ENCODE measurements around the gene NFE2L3.

DNA sequence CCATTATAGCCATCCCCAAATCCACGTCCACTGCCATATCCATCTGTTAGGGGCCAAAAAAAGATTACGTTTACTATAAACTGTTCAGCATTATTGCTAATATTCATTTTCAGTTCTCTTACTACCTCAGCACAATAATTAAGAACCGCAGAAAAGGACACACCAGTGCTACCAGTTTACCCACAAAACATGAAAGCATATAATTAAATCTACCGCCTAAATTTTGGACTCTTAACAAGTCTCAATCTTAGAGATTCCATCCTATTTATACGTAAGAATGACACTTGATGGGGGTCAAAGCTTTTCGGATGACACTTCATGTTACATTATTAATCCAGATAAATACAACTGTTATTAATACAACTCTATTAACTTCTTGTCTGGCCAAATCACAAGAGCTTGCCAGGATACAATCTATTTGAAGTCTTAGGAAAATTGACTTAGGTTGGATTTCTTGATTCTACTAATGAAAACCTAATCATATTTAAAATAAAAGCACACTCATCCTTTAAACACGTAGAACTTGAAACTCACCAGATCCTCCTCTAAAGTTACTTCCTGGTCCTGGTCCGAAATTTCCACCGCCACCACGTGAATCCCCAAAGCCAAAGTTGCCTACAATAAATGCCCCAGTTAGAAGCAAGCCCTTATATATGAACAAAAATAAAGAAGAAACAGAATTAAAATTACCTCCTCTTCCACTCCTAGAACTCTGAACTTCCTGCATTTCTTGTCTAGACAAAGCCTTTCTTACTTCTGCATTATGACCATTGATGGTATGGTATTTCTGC, 44.1 kb downstream of the NFE2L3 start:
- TF ChIP-seq, protein P1, sequence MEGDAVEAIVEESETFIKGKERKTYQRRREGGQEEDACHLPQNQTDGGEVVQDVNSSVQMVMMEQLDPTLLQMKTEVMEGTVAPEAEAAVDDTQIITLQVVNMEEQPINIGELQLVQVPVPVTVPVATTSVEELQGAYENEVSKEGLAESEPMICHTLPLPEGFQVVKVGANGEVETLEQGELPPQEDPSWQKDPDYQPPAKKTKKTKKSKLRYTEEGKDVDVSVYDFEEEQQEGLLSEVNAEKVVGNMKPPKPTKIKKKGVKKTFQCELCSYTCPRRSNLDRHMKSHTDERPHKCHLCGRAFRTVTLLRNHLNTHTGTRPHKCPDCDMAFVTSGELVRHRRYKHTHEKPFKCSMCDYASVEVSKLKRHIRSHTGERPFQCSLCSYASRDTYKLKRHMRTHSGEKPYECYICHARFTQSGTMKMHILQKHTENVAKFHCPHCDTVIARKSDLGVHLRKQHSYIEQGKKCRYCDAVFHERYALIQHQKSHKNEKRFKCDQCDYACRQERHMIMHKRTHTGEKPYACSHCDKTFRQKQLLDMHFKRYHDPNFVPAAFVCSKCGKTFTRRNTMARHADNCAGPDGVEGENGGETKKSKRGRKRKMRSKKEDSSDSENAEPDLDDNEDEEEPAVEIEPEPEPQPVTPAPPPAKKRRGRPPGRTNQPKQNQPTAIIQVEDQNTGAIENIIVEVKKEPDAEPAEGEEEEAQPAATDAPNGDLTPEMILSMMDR (conservative IDR thresholded peaks at IDR 0.05 in 1 of 2, IDR thresholded peaks at IDR 0.05 in 1 of 2; ENCODE audit: extremely low read depth in 1 of 2, insufficient read depth in 1 of 2, low read depth in 1 of 2, low read length in 2 of 2) = no peak
- TF ChIP-seq EZH2 (IDR thresholded peaks at IDR 0.05; ENCODE audit: borderline replicate concordance, low read length) = no peak

All from mammary epithelial cell (primary cell).